HG03469 (cell line): ENCODE data around the gene KIF15.
"Not testable (repeated sequence)": the region's sequence is repeated elsewhere in the genome, so short reads cannot be mapped to it uniquely, and the experiment has no call there.

Source experiments
- ATAC-seq: cut with Tn5 transposase; IDR thresholded peaks from one replicate; pipeline ENCODE4 v1.9.1; 2021; ENCODE audit warnings: mild to moderate bottlenecking, moderate library complexity, moderate number of reproducible peaks; ENCODE audit not compliant: unreplicated experiment

The KIF15 gene

DNA sequence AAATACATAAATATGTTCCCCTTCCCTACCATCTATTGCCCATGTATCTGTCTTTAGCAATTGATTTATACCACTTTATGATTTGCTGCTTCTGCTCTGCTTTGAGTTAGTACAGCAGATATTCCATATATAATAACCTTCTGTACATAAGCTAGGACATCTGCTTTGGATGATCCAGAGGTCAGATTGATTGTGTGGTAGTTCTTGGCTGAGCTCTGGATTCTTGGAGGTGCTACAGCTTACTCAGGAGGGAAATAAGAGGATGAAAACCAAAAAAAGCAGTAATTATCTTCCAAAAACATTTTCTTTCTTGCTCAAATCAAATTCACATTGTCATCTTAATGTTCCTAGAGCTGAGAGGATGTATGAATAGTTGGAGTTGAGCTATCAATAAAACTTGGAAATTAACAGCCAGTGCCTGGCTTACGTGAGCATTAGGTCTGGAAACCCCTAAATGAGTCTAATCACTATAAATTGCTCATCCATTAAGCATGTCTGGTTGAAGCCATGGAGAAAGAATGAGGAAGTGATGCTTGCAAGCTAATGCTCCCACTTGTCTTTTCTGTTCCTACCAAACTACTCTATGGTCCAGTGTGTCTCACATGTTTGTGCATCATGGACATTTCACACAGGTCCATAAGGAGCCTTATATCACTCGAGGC is 63.8 kb downstream of the KIF15 start:
- no peak for ATAC-seq

GRCh38 chr3:44827196-44827595 is 65.6 kb downstream of the KIF15 start:
- ATAC-seq, result no peak

- ATAC-seq, result no peak
These were observed 69.6 kb downstream of the KIF15 start for GRCh38 chr3:44831232-44831631.

GRCh38 chr3:44832032-44832431 is 70.4 kb downstream of the KIF15 start:
- no peak for ATAC-seq

DNA sequence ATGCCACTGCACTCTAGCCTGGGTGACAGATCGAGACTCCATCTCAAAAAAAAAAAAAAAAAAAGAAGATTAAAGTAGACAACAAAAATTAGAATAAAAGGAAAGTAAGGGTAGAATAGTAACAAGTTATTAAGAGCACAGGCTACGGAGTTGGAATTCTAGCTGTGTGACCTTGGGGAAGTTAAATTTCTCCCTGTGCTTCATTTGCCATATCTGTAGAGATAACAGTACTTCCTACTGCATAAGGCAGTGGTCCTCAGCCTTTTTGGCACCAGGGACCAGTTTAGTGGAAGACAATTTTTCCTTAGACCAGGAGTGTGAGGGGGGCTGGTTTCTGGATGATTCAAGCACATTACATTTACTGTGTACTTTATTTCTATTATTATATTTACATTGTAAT is 71.4 kb downstream of the KIF15 start:
- no peak for ATAC-seq

DNA sequence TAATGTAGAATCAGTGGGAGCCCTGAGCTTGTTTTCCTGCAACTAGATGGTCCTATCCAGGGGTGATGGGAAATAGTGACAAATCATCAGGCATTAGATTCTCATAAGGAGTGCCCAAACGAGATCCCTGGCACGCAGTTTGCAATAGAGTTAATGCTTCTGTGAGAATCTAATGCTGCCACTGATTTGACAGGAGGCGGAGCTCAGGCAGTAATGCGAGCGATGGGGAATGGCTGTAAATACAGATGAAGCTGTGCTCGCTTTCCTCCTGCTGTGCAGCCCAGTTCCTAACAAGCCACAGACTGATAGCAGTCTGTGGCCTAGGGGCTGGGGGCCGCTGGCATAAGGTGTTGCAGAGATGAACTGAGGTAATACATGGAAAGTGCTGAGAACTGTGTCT is 71.8 kb downstream of the KIF15 start:
- no peak for ATAC-seq

DNA sequence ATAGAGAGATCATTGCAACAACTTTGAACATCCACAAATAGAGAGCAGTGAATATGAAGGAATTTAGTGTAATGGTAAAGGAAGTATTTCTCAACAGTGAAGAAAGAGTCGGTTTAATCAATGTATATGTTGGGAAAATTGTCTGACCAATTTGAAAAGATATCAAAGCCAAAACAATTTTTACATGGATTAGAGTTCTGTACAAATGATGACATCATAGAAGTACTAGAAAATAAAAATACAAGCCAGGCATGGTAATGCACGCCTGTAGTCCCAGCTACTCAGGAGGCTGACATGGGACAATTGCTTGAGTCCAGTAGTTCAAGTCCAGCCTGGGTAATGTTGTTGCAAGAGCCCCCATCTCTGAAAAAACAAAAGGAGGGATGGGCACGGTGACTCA is 74.1 kb downstream of the KIF15 start:
- no peak for ATAC-seq

DNA sequence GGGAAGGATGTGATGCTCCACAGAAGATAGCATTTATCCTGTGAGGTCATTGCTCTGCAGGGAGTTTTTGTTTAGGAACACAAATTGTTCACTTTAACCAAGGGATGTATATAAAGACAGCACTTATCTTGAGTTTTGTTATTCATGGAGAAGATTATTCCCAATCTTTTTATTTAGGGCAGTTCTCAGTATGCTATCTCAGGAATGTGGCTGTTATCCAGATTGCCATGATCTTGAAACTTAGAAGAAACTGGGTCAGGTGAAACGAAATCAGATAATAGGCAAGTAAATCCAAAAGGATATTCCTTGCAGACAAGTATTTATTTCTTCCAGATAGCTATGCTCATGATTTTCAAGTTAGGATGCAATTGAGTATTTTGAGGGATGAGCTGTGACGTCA is 80.8 kb downstream of the KIF15 start:
- ATAC-seq, result no peak

DNA sequence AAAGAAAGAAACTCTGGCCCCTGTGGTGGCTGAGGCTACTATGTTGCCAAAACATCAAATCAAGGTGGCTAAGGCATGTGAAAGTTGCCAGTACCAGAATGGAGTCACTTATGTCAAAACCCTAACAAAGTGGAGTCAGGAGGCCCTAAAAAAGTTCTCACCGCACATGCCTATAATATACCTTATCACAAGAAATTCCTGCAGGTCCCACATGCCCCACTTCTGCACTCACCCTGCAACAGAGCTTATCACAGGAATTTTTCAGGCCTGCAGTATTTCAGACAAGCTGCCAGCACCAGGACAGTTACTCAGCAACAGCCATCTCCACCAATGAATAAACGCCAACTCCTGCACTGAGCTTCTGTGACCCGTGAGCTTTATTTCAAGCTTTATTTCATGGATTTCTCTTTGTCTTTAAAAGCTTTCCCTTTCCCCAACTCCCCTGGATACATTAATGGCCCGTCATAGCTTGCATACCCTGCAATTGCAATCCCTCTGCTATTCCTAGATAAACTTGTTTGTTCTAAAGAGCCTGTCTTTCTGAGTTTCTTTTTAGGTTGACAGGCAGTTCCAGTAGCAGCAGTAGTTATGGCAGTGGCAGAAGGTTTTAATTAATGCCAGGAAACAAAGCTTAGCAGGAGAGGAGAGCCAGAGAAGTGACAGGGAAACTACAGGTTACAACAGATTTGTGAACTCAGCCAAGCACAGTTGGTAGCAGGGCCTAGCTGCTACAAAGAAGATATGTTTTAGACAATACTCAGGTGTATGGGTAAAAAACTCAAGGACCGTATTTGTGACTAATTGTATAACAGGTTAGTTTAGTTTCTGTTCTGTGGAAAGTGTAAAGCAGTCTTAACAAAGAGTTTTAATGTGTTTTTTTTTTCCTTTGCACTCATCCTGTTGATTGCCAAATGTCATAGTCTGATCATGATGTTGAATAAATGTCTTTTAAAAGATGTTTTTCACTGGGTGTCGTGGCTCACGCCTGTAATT is 84.2 kb downstream of the KIF15 start:
- ATAC-seq, result no peak

DNA sequence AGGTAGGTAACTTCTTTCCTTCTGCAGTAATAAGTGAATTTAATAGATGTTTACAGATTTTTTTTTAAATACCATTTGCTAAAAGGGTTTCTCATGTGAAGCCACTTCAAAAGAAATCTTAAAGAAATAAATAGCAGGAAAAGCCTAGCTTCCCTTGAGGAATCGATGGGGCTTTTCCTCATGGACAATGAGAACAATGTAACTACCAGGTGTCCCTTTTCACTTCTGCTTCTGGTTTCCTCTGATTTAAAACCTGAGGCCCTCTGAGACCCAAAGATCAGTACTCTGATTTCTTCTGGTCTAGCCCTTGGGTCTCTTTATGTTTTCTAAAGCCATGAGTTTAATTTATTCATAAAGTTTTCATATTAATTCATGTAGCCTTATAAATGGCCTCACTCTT is 87.0 kb downstream of the KIF15 start:
- ATAC-seq, result no peak

DNA sequence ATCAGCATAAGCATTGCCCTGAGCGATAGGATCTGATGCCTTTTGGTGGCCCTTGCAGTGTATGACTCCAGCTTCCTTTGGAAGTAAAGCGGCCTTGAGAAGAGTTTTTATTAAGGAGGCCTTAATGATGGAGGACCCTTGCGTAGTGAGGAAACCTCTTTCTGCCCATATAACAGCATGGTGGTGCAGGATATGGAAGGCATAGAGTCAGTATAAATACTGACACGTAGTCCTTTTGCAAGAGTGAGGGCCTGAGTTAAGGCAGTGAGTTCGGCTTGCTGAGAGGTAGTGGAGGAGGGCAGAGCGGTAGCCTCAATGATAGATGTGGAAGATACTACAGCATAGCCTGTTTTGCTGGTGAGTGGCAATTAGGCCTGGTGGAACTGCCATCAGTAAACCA is 95.1 kb downstream of the KIF15 start:
- ATAC-seq, result not testable (repeated sequence)

GRCh38 chr3:44860117-44860516 is 98.5 kb downstream of the KIF15 start:
- no peak for ATAC-seq

DNA sequence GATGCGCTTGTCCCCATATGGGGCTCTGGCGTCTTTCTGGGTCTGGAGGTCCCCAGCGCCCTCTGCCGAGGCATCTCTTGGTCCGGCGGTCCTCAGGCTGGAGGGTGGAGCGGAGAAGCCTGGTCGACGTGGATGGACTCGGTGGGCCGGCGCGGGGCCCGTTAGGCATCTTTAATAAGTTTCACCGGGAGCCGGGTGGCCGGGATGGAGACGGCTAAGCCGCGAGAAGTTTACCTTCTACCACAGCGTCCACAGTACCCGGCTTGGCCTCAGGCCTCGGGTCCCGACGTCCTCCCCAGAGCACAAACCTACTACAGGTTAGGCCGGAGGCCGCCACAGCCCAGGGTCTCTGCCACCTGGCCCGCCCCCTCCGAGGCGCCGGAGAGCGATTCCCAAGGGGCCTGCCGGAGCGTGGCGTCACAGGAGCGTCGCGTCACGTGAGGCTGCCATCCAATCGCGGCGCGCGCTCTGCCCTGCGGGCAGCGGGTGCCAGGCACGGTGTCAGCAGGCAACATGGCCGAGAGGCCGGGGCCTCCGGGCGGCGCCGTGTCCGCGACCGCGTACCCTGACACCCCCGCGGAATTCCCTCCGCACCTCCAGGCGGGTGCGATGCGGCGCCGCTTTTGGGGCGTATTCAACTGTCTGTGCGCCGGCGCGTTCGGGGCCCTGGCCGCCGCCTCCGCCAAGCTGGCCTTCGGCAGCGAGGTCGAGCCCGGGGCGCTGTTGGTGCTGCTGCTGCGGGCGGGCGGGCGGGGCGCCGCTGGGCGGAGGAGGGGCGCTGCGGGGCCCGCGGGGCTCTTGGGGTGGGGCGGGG is 100.0 kb downstream of the KIF15 start, which contains the start of gene TMEM42:
TMEM42 (plus strand) TSS at position 501 of the 814 bp plus-strand sequence; CDS start at position 514, 13 bp downstream.
- peak; percentile 86 for ATAC-seq

DNA sequence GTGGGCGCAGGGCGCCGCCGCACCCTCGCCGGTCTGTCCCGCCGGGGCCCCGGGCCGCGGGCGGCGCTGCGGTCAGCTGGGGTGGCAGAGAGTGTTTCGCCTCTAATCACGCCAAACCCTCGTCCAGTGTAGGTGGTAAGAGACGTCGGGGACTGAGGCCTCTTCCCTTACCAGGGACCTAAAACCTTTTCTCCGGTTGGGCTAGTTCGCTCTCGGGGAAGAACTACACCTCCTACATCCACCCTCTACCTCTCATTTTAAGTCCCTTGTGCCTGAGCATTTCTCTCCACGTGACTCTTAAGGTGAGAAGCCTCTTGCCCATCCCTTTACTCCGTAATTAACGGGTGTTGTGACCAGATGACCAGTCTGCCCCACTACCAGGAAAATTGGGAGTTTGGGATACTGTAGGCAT is 100.6 kb downstream of the KIF15 start:
- ATAC-seq, result peak; percentile 4

DNA sequence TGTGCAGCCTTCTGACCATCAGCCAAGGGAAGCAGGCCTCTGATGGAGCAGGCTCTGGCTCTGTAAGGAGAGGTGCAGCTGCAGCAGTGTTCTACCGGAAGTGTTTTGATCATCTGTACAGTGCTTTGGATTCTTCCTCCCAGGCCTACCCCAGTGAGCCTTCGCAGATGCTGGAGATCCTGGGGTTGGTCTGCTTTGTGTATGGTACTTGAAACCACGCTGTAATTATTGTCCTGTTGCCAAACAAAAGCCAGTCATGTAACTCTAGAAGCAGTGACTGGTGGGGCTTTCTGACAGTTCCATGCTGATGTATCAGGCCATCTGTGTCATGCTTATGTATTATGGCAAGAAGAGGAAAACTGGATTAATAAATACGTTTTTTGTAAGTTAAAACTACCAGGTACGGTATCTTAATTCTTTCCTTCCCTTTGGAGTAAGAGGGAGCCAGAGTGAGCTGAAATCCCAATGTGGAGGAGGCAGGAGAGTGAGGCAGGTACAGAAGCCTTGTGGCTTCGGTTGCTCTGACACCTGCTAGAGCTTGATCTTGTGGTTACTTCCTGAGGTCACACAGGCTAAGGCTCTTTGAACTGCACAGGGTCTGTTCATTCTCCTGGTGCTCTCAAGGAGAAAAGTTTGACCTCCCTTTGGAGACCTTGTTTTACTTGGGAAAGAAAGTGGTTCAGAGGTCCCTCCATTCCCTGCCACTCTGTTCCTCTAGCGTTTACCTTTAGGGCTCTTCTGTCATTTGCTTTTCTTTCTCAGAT is 103.9 kb downstream of the KIF15 start:
- ATAC-seq, result no peak

GRCh38 chr3:44867421-44868111 is 106.0 kb downstream of the KIF15 start:
- no peak for ATAC-seq

GRCh38 chr3:44870375-44871061 is 108.9 kb downstream of the KIF15 start:
- ATAC-seq, result no peak

- ATAC-seq, result no peak
These were observed 112.7 kb downstream of the KIF15 start, which contains the start of gene TGM4 for GRCh38 chr3:44874308-44874707. Gene TGM4, plus strand, starts transcription at chr3:44874608. Its CDS starts 71 bp downstream, at chr3:44874679.

DNA sequence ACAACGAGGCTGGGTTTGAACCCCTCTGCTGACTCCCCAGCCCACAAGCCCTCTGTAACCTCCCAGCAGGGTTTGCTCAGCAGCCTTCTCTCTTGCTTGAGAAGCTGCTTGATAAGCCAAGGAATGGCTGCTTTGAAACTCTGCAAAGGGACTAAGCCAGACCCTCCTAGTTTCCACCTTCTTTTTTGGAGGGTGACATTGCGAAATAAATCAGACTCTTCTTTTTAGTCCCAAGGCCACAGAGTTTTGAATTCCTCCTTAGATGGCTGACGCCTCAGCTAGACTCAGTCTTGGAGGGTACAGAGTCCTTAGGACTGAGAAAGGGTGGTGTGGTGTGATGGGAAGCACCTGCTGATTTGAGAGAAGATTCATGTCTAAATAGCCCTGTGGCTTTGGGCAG is 114.0 kb downstream of the KIF15 start:
- ATAC-seq, result no peak
